D341Med (cell line): ENCODE measurements around the gene FLNB.
"Not testable (repeated sequence)": the region's sequence is repeated elsewhere in the genome, so short reads cannot be mapped to it uniquely, and the experiment has no call there.

ENCODE experiments used
- DNase-seq: peaks from one replicate; pipeline ENCODE4 v3.0.0; 2012; ENCODE audit warnings: low spot score

The FLNB gene

DNA sequence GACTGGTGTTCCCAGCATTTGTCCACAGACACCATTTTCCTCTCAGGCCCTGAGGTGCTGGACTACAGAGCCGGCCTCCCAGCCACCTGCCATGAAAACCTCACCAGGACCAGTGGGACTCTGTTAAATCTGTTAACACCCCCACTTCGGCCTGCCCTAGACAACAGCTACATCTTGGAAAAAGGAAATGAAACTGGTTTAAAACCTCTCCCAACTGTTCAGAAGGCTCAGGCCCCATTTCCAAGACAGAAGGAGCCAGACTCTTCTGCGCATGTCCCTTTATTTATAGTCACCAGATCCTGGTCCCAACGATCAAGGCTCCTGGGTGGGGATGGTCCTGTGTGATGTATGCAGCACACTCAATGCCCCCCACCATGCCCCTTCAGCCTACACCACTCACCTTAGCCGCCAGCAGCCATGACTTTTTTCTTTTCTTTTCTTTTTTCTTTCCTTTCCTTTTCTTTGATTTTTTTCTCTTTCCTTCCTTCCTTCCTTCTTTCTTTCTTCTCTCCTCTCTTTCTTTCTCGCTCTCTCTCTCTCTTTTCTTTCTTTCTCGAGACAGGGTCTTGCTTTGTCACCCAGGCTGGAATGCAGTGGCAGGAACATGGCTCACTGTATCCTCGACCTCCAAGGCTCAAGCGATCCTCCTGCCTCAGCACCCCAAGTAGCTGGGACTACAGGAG is 25.5 kb upstream of the FLNB start:
- DNase-seq = no peak

DNA sequence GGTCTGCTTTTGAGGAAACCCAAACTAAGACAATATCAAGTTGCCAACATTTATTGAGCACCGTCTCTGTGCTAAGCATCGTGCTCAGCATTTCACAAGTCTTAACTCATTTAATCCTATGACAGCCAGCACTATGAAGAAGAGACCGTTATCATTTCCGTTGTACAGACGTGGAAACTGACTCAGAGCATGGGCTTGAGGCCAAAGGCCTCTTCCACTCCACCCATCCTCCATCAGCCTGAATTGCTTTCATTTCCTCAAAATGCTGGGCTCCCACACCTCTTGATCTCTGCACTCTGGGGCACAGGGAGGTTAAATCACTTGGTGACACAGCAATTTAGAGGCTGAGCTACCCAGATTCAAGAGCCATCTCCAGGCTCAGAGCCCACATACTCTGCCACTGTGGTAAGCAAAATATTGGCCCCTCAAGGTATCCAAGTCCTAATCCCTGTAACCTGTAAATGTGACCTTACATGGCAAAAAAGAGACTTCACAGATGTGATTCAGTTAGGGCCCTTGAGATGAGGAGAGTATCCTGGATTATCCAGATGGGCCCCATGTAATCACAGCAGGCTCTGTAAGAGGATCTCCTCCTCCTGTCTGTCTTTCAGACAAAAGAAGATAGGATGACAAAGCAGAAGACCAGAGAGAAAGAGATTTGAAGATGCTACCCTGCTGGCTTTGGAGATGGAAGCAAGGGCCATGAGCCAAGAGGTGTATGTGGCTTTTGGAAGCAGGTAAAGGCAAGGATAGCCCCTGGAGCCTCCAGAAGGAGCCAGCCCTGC is 24.3 kb upstream of the FLNB start:
- DNase-seq = no peak

DNA sequence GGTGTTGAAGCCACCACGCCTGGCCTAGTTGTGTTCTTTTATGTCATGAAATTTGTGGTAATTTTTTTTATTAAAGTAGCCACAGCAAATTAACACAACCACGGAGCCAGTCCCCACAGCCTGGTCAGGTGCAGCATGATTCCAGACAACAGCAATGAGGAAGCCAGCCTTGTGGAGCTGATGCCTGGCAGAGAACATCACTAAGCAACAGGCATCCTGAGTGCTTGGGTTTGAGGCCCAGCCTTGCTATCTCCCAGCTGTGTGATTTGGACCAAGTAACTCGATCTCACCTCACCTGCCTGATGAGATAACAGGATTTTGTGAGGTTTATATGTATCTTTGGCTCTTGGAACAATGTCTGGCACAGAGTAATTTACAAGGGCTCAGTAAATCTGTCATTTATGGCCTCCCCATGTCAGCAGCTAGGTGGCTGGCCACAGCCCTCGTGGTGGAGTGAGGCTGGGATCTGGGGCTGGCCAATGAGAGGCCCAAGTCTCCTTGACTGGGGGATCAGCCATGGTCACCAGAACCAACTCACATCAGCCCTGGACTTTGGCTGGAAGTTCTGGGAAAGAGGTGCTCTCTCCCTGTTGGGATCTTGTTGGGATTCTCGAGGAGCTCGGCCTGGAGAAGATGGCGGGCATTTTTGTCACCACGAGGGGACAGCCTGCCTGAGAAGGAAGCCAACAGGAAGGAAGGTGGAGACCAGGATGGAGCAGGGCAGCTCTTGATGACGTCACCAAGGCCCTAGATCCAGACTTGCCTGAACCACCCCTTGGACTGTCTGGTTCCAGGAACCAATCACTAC is 22.8 kb upstream of the FLNB start:
- DNase-seq = no peak

- no peak for DNase-seq
These were observed 22.3 kb upstream of the FLNB start for GRCh38 chr3:57985984-57986246.

GRCh38 chr3:57986261-57986660 is 22.0 kb upstream of the FLNB start:
- DNase-seq = no peak

- not testable (repeated sequence) for DNase-seq
These were observed 19.0 kb upstream of the FLNB start for GRCh38 chr3:57989198-57989597.

DNA sequence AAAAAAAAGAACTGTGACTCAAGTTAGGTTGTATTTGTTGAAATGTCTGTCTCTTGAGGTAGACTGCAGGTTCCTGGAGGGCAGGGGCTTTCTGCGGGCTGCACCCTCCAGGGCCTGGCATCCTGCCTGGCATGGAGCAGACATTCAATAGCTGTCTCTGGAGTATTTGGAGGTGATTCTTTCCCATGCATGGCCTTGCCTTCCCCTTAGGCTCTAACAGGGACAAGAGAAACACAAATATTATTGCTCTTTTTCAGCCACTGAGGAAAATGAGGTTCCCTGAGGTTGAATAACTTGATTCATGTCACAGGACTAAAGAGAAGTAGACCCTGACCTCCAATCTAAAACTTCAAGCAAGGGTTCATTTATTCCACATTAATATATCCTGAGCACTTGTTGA is 18.6 kb upstream of the FLNB start:
- DNase-seq = no peak

DNA sequence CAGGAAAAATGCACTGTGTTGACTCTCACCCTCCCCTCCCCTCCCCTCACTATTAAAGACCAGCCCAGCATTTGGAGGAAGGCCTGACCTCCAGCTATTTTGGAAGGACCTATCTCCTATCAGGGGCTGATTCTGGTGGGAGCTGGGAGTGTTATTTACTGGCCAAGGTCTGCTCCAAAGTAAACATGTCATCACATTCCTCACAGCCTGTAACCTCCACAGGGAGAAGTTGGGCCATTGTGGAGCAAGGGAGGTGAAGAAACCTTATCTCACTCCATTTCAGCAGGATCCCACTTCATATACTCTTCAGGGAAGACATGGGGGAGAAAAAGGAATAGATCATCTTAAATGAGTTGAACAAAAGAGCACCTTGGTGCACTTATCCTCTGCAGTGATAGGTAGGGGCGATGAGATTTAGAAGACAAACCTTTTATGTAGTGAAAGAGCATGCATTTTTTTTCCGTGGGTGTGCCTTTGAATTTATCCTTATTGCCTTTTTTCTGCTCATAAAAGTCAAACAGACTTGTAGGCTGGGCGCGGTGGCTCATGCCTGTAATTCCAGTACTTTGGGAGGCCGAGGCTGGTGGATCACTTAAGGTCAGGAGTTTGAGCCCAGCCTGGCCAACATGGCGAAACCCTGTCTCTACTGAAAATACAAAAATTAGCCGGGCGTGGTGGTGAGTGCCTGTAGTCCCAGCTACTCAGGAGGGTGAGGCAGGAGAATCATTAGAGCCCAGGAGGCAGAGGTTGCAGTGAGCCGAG is 15.6 kb upstream of the FLNB start:
- no peak for DNase-seq

DNA sequence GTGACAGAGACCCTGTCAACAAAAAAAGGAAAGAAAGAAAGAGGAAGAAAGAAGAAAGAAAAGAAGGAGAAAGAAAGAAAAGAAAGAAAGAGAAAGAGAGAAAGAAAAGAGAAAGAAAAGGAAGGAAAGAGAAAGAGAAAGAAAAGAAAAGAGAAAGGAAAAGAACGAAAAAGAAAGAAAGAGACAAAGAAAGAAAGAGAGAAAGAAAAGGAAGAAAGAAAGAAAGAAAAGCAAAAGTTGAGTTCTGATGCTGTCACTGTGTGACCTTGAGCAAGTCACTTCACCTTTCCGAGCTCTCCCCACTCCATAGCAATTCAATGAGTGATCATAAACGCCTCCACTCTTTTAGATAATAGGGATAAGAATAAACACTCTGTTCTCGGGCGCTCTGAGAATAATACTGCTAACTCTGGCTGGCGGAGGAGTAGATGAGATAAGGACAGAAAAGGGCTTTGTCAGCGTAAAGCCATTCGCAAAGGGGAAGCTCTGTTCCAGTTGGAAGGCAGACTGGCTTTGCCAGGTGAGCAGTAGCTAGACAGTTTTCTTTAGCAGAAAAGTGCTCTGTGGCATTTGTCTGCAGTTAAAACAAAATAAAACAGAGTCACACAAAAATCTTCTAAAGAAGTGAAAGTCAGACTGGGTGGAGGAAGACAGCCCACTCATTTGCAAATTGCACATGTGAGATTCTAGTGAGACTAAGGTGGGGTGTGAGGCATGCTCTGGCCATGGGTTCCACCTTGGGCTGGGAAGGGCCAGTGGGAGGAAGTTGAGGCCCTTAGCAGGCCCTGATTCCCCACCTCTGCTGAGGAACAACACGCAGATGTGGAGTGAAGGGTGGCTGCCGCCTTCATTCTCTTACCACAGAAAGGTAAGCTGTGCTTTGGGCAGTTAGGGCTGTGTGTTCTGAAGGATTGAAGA is 9.6 kb upstream of the FLNB start:
- no peak for DNase-seq

GRCh38 chr3:57999417-58000115 is 8.7 kb upstream of the FLNB start:
- DNase-seq = no peak

- DNase-seq = no peak
These were observed 7.7 kb upstream of the FLNB start for GRCh38 chr3:58000306-58001085.

DNA sequence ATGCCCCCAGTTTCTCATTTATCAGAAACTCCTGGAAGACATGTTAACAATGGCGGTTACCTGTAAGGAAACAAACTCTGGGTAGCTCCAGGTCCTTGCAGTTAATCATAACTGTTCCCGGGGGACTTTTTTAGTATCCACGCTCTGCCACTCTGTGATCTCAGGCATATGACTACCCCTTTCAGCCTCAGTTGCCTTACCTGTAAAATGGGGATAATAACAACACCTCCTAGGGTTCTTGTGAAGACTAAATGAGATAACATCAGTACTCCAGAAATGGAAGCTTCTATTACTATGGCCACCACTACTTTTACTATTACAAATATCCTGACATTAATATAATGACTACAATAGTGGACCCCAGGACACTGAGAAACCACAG is 7.1 kb upstream of the FLNB start:
- no peak for DNase-seq

GRCh38 chr3:58001979-58002378 is 6.2 kb upstream of the FLNB start:
- DNase-seq = no peak

DNA sequence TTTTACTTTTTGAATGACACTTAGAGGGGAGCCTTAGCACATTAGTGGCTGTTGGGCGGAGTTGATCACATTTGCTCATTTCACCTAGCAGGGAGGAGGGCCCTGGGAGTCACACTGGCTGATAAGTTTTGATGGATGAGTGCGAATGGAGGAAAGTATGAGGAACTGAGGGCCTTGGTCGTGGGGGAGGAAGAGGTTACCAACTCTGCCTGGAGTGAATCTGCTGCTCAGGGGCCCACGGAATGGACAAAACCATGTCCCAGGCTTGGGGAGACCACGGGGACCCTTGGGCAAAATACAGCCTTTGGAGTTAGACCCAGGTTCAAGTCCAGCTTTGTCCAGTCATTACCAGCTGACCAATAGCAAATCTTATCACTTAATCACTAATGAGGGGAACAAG is 5.1 kb upstream of the FLNB start:
- DNase-seq = no peak

DNA sequence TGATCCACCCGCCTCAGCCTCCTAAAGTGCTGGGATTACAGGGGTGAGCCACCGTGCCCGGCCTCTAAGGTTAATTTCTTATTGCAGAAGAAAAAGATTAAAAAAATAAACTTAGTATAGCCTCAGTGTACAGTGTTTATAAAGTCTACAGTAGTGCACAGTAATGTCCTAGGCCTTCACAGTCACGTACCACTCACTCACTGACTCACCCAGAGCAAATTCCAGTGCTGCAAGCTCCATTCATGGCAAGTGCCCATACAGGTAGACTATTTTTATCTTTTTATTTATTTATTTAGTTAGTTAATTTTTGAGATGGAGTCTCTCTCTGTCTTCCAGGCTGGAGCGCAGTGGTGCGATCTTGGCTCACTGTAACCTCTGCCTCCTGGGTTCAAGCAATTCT is 3.2 kb upstream of the FLNB start:
- no peak for DNase-seq

DNA sequence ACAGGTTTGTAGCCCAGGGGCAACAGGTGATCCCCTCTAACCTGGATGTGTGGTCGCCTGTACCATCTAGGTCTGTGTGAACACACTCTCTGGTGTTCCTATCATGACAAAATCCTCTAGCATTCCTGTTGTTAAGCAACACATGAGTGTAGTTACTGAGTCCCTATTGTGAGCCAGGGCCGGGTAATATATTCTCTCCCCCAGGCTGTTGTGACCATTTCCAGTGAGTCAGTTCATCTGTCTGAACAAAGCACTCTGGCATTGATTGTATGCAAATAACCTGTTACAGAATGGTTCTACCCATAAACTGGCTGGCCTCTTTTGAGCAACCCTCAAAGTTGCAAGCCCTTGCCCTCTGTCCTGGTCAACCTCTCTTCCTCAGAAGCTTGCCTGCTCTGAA is 2.6 kb upstream of the FLNB start:
- DNase-seq = no peak

- no peak for DNase-seq
These were observed 1.6 kb upstream of the FLNB start for GRCh38 chr3:58006661-58007060.

GRCh38 chr3:58009026-58009748 is 965 bp downstream of the FLNB start:
- peak; percentile 51 for DNase-seq
